Skeletal muscle tissue (tissue), 4 donors: Measurements from ENCODE around the gene SNORC. TPM values are rescaled to one million over a fixed set of nuclear protein-coding genes. Genes with fewer than 3 reads are reported as not detected.

Source experiments
- H3K27ac ChIP-seq: one replicate; pipeline ENCODE4 v1.7.0; 2013; ENCODE audit warnings: mild to moderate bottlenecking, low read depth, low read length, inconsistent platforms
- H3K27me3 ChIP-seq, 3 donors: one replicate each; pipeline ENCODE4 v1.7.0; 2013; ENCODE audit warnings: low read length in 3 of 3; ENCODE audit not compliant: control insufficient read depth in 3 of 3, insufficient read depth in 3 of 3
- H3K36me3 ChIP-seq, 3 donors: one replicate each; pipeline ENCODE4 v1.7.0; 2013; ENCODE audit warnings: low read length in 3 of 3; ENCODE audit not compliant: control insufficient read depth in 3 of 3, insufficient read depth in 3 of 3
- H3K4me1 ChIP-seq, 3 donors: one replicate each; pipeline ENCODE4 v1.7.0; 2013; ENCODE audit warnings: low read length in 3 of 3, mild to moderate bottlenecking in 3 of 3; ENCODE audit not compliant: control insufficient read depth in 3 of 3, insufficient read depth in 3 of 3
- H3K4me3 ChIP-seq, 3 donors: one replicate each; pipeline ENCODE4 v1.7.0; 2013; ENCODE audit warnings: low read length in 3 of 3
- H3K9ac ChIP-seq, 3 donors: one replicate each; pipeline ENCODE4 v1.7.0; 2013; ENCODE audit warnings: low read length in 3 of 3, mild to moderate bottlenecking in 3 of 3, moderate library complexity in 2 of 3, low read depth in 1 of 3
- H3K9me3 ChIP-seq, 3 donors: one replicate each; pipeline ENCODE4 v1.7.0; 2013; ENCODE audit warnings: low read length in 3 of 3; ENCODE audit not compliant: control insufficient read depth in 3 of 3
- total RNA-seq: library from RNA; depleted of rRNA; stranded (reverse); fragments of >200 nt; gene quantifications from one replicate; pipeline ENCODE4 v1.2.3, GENCODE V29; 2014
- donor health status: Osteomylitis.

SNORC gene
- total RNA-seq, 1 donor from 2014 or later = under 0.01 TPM

GRCh38 chr2:232887171-232887850 lies 17.2 kb downstream of the SNORC start:
- Histone ChIP-seq H3K9ac (no peak overlapping the region), H3K27ac (no peak overlapping the region), H3K27me3 (peaks cover 9 to 32% (median 27%) of the 10 kb centered on the region in 3 donors), H3K36me3 (no peaks in the 10 kb centered on the region), H3K4me3 (no peak overlapping the region), H3K4me1 (peaks cover 7 to 18% (median 17%) of the 10 kb centered on the region in 3 donors), H3K9me3 (no peaks in the 10 kb centered on the region)

GRCh38 chr2:232888099-232888836 lies 18.2 kb downstream of the SNORC start:
- no peak overlapping the region for H3K9ac ChIP-seq
- H3K4me1 ChIP-seq = peaks cover 7 to 21% (median 17%) of the 10 kb centered on the region in 3 donors
- peaks cover 9 to 32% (median 22%) of the 10 kb centered on the region in 3 donors for H3K27me3 ChIP-seq
- H3K4me3 ChIP-seq = no peak overlapping the region
- no peaks in the 10 kb centered on the region for H3K36me3 ChIP-seq
- H3K27ac ChIP-seq = no peak overlapping the region
- H3K9me3 ChIP-seq = no peaks in the 10 kb centered on the region

- Histone ChIP-seq H3K27ac (no peak overlapping the region), H3K4me1 (peaks cover 7 to 21% (median 17%) of the 10 kb centered on the region in 3 donors), H3K9ac (no peak overlapping the region), H3K9me3 (no peaks in the 10 kb centered on the region), H3K4me3 (no peak overlapping the region), H3K36me3 (no peaks in the 10 kb centered on the region), H3K27me3 (peaks cover 9 to 27% (median 18%) of the 10 kb centered on the region in 3 donors)
Observed at GRCh38 chr2:232888839-232889529, 18.9 kb downstream of the SNORC start.

- H3K27me3 ChIP-seq = peaks cover 6 to 24% (median 17%) of the 10 kb centered on the region in 3 donors
- no peak overlapping the region for H3K9ac ChIP-seq
- H3K27ac ChIP-seq = no peak overlapping the region
- H3K9me3 ChIP-seq = no peaks in the 10 kb centered on the region
- H3K36me3 ChIP-seq = no peaks in the 10 kb centered on the region
- no peak overlapping the region for H3K4me3 ChIP-seq
- H3K4me1 ChIP-seq = peaks cover 7 to 21% (median 17%) of the 10 kb centered on the region in 3 donors
Observed at GRCh38 chr2:232889876-232890401, 19.9 kb downstream of the SNORC start.

- H3K36me3 ChIP-seq = no peaks in the 10 kb centered on the region
- peaks cover 7 to 21% (median 17%) of the 10 kb centered on the region in 3 donors for H3K4me1 ChIP-seq
- H3K4me3 ChIP-seq = peak overlapping the region in 2 of 3 donors; percentile 43 to 54
- no peak overlapping the region for H3K9ac ChIP-seq
- peaks cover 6 to 20% (median 12%) of the 10 kb centered on the region in 3 donors for H3K27me3 ChIP-seq
- H3K9me3 ChIP-seq = no peaks in the 10 kb centered on the region
- H3K27ac ChIP-seq = no peak overlapping the region
Observed at GRCh38 chr2:232890536-232890895, 20.5 kb downstream of the SNORC start.

GRCh38 chr2:232890896-232891601 lies 21.0 kb downstream of the SNORC start:
- H3K9ac ChIP-seq = peak overlapping the region in 2 of 3 donors; percentile 7 to 64
- H3K27me3 ChIP-seq = peaks cover 3 to 15% (median 9%) of the 10 kb centered on the region in 3 donors
- H3K36me3 ChIP-seq = no peaks in the 10 kb centered on the region
- H3K27ac ChIP-seq = no peak overlapping the region
- peak overlapping the region; percentile 21 to 54 (median 43) for H3K4me3 ChIP-seq
- H3K9me3 ChIP-seq = no peaks in the 10 kb centered on the region
- peaks cover 7 to 21% (median 17%) of the 10 kb centered on the region in 3 donors for H3K4me1 ChIP-seq

- Histone ChIP-seq H3K9ac (peak overlapping the region in 1 of 3 donors; percentile 64), H3K4me1 (peaks cover 7 to 21% (median 17%) of the 10 kb centered on the region in 3 donors), H3K4me3 (peak overlapping the region; percentile 7 to 54 (median 29)), H3K36me3 (no peaks in the 10 kb centered on the region), H3K9me3 (no peaks in the 10 kb centered on the region), H3K27ac (no peak overlapping the region), H3K27me3 (peaks cover 0 to 11% (median 7%) of the 10 kb centered on the region in 3 donors)
Observed at GRCh38 chr2:232891621-232892071, 21.6 kb downstream of the SNORC start.

- peaks cover 0 to 9% (median 7%) of the 10 kb centered on the region in 3 donors for H3K27me3 ChIP-seq
- H3K9ac ChIP-seq = peak overlapping the region in 1 of 3 donors; percentile 8
- H3K36me3 ChIP-seq = no peaks in the 10 kb centered on the region
- no peak overlapping the region for H3K27ac ChIP-seq
- peaks cover 7 to 21% (median 17%) of the 10 kb centered on the region in 3 donors for H3K4me1 ChIP-seq
- no peak overlapping the region for H3K4me3 ChIP-seq
- H3K9me3 ChIP-seq = no peaks in the 10 kb centered on the region
Observed at GRCh38 chr2:232892221-232892620, 22.2 kb downstream of the SNORC start.

- Histone ChIP-seq H3K36me3 (no peaks in the 10 kb centered on the region), H3K4me1 (peaks cover 7 to 21% (median 17%) of the 10 kb centered on the region in 3 donors), H3K9me3 (no peaks in the 10 kb centered on the region), H3K27ac (no peak overlapping the region), H3K9ac (no peak overlapping the region), H3K4me3 (no peak overlapping the region), H3K27me3 (peaks cover 0 to 9% (median 7%) of the 10 kb centered on the region in 3 donors)
Observed at GRCh38 chr2:232892843-232893242, 22.8 kb downstream of the SNORC start.
